Measurements from ENCODE around the gene CACFD1. TPM values are rescaled to one million over a fixed set of nuclear protein-coding genes. Genes with fewer than 3 reads are reported as not detected.

Gene CACFD1
- total and polyA plus RNA-seq, 2 donors (not counting 3 experiments of a cell fraction or from before 2014, with no cell fraction given), result 9.7 to 11.5 TPM

DNA sequence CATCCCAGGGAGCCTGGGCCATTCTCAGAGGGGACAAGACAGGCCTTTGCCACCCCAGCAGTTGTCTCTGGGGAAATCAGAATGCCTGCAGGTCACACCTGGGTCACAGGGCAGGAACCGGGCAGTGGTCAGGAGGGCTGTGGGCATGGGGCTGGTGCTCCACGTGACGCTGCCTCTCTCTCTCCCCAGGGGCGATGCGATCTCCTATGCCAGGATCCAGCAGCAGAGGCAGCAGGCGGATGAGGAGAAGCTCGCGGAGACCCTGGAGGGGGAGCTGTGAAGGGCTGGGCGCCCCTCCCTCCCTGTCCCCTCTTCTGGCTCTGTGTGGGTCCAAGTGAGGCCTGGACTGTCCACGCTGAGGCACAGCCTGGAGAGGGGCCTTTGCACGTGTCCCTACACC, 8.6 kb downstream of the CACFD1 start:
- no peak for DNase-seq (ENCODE audit: low read depth, low spot score)
- Histone ChIP-seq H3K4me3 (replicated peaks in 1 of 3; ENCODE audit: insufficient read depth in 1 of 3, low read depth in 1 of 3, low read length in 3 of 3) (no peak overlapping the region), H4K20me1 (replicated peaks; ENCODE audit: control insufficient read depth, extremely low read depth, insufficient read depth, low read length) (no peaks in the 10 kb centered on the region), H3K4me1 (ENCODE audit: control insufficient read depth, extremely low read depth, insufficient read depth, low read length) (no peaks in the 10 kb centered on the region), H3K79me2 (ENCODE audit: control insufficient read depth, insufficient read depth, low read length) (no peaks in the 10 kb centered on the region), H3K9me3 (replicated peaks; ENCODE audit: control insufficient read depth, insufficient read depth, low read length) (no peaks in the 10 kb centered on the region), H3K27me3 (ENCODE audit: control insufficient read depth in 2 of 2, insufficient read depth in 2 of 2, low read length in 2 of 2) (no peaks in the 10 kb centered on the region), H2AFZ (ENCODE audit: low read depth, low read length) (no peak overlapping the region), H3K9ac (replicated peaks; ENCODE audit: extremely low read depth, insufficient read depth, low read length) (no peak overlapping the region), H3K9me1 (replicated peaks; ENCODE audit: control insufficient read depth, extremely low read depth, insufficient read depth, low read length) (no peaks in the 10 kb centered on the region), H3K36me3 (ENCODE audit: control insufficient read depth in 2 of 2, extremely low read depth in 1 of 2, insufficient read depth in 2 of 2, low read length in 2 of 2) (peaks cover 0 to 12% of the 10 kb centered on the region in 2 experiments), H3K4me2 (ENCODE audit: insufficient read depth, low read length) (no peak overlapping the region), H3K27ac (ENCODE audit: insufficient read depth, low read depth, low read length) (no peak overlapping the region)
- TF ChIP-seq POLR2AphosphoS5 (IDR thresholded peaks at IDR 0.05; ENCODE audit: insufficient read depth, low read depth, low read length), result no peak
- no peak for TF ChIP-seq JUN (IDR thresholded peaks at IDR 0.05; ENCODE audit: borderline replicate concordance, insufficient read depth, insufficient read length, low read depth)
- no peak for TF ChIP-seq MYC (IDR thresholded peaks at IDR 0.05; ENCODE audit: low read depth, low read length)
- TF ChIP-seq, protein P1, sequence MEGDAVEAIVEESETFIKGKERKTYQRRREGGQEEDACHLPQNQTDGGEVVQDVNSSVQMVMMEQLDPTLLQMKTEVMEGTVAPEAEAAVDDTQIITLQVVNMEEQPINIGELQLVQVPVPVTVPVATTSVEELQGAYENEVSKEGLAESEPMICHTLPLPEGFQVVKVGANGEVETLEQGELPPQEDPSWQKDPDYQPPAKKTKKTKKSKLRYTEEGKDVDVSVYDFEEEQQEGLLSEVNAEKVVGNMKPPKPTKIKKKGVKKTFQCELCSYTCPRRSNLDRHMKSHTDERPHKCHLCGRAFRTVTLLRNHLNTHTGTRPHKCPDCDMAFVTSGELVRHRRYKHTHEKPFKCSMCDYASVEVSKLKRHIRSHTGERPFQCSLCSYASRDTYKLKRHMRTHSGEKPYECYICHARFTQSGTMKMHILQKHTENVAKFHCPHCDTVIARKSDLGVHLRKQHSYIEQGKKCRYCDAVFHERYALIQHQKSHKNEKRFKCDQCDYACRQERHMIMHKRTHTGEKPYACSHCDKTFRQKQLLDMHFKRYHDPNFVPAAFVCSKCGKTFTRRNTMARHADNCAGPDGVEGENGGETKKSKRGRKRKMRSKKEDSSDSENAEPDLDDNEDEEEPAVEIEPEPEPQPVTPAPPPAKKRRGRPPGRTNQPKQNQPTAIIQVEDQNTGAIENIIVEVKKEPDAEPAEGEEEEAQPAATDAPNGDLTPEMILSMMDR (IDR thresholded peaks at IDR 0.05; ENCODE audit: extremely low read depth in 1 of 2, insufficient read depth in 1 of 2, low read depth in 1 of 2, low read length in 2 of 2), result no peak
- TF ChIP-seq, protein P2, sequence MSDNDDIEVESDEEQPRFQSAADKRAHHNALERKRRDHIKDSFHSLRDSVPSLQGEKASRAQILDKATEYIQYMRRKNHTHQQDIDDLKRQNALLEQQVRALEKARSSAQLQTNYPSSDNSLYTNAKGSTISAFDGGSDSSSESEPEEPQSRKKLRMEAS (IDR thresholded peaks at IDR 0.05; ENCODE audit: insufficient read depth, insufficient read length), result no peak
- no peak for TF ChIP-seq FOS (IDR thresholded peaks at IDR 0.05; ENCODE audit: borderline replicate concordance, insufficient read depth, low read length)
- no peak for TF ChIP-seq GATA2 (IDR thresholded peaks at IDR 0.05; ENCODE audit: insufficient read depth, insufficient read length, low read depth, low read length)
- TF ChIP-seq POLR2A (IDR thresholded peaks at IDR 0.05; ENCODE audit: low read depth, low read length), result no peak
- POLR2A ChIA-PET, result no interaction called here
- FAIRE-seq, result no peak
- dilution Hi-C loops (cut with MboI; ENCODE audit: extremely low pct_ligation_motif_present, low sequenced_read_pairs), result no loop called here
- CTCF ChIA-PET, result no interaction called here
- intact Hi-C loops (cut with micrococcal nuclease), result no loop called here
- no TSS peak for BruUV-seq (replicated peaks)

Data from endothelial cell of umbilical vein (primary cell).